NCI-H345 (cell line): ENCODE measurements around the gene SSX2.
"Not testable (repeated sequence)": the region's sequence is repeated elsewhere in the genome, so short reads cannot be mapped to it uniquely, and the experiment has no call there.

Experiments used
- DNase-seq: peaks from one replicate; lab custom pipeline; 2025; lab: John Stamatoyannopoulos, UW

Gene SSX2, protein sequence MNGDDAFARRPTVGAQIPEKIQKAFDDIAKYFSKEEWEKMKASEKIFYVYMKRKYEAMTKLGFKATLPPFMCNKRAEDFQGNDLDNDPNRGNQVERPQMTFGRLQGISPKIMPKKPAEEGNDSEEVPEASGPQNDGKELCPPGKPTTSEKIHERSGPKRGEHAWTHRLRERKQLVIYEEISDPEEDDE

DNA sequence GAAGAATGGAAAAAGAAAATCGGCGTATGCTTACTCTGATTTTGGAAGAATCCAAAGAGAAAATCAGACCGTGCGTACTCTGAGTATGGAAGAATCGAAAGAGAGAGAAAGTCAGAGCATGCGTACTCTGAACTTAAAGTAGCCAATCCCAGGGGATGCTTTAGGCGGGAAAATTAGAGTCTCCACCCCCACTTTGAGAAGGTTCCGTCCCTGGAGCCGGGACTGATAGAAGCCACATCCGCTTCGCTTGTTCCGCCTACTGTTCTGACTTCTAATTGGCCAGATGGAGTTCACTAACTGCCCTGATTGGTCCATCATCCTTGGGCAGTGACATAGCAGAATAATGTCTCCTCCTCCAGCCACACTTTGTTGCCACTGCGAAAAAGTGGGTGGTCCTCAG lies at the start of gene SSX2:
Gene SSX2, minus strand, starts transcription at position 101 of the 400 bp plus-strand sequence. CDS start 1,429 bp downstream, outside the sequence.
- DNase-seq, result not testable (repeated sequence)

DNA sequence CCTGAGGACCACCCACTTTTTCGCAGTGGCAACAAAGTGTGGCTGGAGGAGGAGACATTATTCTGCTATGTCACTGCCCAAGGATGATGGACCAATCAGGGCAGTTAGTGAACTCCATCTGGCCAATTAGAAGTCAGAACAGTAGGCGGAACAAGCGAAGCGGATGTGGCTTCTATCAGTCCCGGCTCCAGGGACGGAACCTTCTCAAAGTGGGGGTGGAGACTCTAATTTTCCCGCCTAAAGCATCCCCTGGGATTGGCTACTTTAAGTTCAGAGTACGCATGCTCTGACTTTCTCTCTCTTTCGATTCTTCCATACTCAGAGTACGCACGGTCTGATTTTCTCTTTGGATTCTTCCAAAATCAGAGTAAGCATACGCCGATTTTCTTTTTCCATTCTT lies 44.0 kb upstream of the SSX2 start, which contains the start of gene SSX2B:
Gene SSX2B, plus strand, starts transcription at position 301 of the 400 bp plus-strand sequence. CDS start 1,429 bp downstream, outside the sequence.
- DNase-seq, result not testable (repeated sequence)

GRCh38 chrX:52692034-52692433 lies 14.9 kb downstream of the SSX2 start:
- DNase-seq, result not testable (repeated sequence)

DNA sequence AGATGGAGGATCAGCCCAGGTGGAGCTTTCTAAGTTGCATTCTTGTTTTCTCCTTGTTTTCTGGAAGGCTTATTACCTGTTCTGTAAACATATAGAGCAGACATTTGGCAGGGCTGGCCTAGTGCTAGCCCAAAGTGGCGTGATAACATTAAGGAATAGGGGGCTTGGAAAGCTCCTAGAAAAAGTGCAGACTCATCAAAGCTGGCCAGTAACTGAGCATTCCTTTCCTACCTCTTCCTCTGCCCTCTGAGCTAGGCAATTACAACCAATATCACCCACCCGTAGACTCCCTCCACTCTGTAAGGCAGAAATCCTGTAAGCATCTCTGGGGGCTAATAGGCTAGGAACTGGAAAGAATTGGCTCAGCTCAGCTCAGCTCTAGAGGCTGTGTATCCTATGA lies 44.8 kb downstream of the SSX2 start:
- DNase-seq, result not testable (repeated sequence)

- DNase-seq, result not testable (repeated sequence)
Observed at GRCh38 chrX:52655475-52655874, 51.5 kb downstream of the SSX2 start.

DNA sequence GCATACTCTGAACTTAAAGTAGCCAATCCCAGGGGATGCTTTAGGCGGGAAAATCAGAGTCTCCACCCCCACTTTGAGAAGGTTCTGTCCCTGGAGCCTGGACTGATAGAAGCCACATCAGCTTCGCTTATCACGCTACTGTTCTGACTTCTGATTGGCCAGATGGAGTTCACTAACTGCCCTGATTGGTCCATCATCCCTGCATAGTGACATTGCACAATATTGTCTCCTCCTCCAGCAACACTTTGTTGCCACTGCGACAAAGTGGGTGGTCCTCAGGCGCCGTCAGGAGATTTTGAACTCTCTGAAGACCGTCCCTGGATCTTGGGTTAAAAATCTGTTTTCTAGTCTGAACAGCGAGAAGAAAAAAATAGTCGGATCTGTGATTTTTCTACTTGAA lies 52.2 kb downstream of the SSX2 start, which contains the start of gene SSX7:
Gene SSX7, minus strand, starts transcription at position 101 of the 400 bp plus-strand sequence. CDS start 1,428 bp downstream, outside the sequence.
- DNase-seq, result not testable (repeated sequence)

DNA sequence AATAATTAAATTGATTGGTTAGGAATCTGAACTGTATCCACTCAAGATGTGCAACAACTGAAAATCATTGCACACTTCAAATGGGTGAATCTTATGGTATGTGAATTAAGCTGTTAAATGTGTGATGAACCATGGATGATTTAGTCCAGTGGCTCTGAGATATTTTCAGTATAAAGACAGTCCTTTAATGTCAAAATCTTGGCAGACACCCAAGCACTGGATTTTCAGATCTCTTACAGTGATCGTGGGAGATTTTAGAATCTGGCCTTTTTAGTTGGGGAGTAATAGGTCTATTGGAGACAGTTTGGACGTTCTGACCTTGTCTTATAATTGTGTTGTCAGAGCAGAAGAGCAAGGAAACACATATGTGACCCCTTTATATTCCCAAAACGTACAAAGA lies 56.3 kb downstream of the SSX2 start:
- DNase-seq, result not testable (repeated sequence)

- DNase-seq, result not testable (repeated sequence)
Observed at GRCh38 chrX:52648956-52649355, 58.0 kb downstream of the SSX2 start.
